Pulmonary artery endothelial cell (primary cell): ENCODE results near the gene CWC15. TPM values are rescaled to one million over a fixed set of nuclear protein-coding genes. Genes with fewer than 3 reads are reported as not detected.
"Not testable (repeated sequence)": the region's sequence is repeated elsewhere in the genome, so short reads cannot be mapped to it uniquely, and the experiment has no call there.

Source experiments
- DNase-seq: peaks from one replicate; pipeline ENCODE4 v3.0.0-alpha.2; 2011; ENCODE audit warnings: low read depth, low spot score
- total RNA-seq: library from RNA; depleted of rRNA; stranded (reverse); fragments of >200 nt; gene quantifications from 2 replicates; pipeline ENCODE4 v1.2.3, GENCODE V29; 2014

Gene CWC15
- total RNA-seq = 36.7 and 40.3 TPM in 2 replicates

DNA sequence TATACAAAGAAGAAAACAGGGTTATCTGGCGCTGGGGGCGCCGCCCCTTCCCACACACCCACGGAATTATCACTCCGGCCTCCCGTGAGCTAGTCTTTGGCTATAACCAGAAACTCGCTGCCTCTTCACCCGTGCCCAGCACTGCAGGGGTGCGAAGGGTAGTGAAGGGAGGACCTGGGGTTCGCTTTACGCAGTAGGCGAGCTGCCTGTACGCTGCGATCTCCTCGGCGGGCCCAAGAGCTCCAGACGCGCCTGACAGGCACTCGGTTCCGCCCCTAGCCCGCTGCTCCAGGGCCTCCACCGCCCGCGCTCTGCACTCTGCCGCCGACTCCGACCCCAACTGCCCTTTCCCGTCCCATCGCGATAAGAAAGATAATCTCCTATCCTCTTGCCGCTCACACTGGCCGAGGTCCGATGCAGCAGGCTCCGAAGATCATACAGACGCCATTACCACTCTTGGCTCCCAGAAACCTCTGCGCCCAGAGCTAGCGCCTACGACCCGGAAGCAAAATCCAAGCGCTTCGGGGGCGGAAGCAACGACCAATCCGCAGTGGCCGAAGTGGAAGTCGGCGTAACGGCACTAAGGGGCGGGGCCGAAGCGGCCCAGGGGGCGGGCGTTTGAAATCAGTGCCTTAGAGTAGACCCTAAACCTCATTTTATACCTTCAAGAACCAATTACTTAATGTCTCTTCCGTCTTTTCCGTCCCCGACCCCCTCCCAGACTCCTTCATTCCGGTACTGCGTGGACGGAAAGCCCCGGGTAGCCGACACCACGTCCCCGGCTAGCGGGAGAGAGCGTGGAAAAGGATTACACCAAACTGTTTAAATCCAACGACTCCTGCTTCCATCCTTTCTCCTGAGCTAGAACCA lies at the start of gene CWC15, which contains the start of gene KDM4D:
CWC15 (minus strand) TSS at position 458 of the 870 bp plus-strand sequence. CDS start 1,371 bp downstream, outside the sequence.
KDM4D (plus strand) TSS at position 611 of the 870 bp plus-strand sequence. CDS start 23,664 bp downstream, outside the sequence.
- peak; percentile 75 for DNase-seq

DNA sequence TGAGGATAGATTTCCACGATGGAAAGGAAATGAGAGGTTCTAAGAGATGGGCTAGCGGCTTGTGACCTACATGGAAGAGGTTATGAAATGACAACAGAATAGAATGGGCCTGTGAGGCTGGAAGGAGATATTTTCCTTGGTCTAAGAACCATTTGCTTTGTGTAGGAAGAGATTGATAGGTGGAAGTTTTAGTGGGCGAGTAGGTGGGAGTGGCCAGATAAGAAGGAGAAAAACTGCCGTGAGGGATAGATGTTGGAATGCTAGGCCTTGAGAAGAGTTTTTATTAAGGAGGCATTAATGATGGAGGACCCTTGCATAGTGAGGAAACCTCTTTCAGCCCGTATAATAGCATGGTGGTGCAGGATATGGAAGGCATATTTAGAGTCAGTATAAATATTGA lies 48.1 kb upstream of the CWC15 start:
- not testable (repeated sequence) for DNase-seq

DNA sequence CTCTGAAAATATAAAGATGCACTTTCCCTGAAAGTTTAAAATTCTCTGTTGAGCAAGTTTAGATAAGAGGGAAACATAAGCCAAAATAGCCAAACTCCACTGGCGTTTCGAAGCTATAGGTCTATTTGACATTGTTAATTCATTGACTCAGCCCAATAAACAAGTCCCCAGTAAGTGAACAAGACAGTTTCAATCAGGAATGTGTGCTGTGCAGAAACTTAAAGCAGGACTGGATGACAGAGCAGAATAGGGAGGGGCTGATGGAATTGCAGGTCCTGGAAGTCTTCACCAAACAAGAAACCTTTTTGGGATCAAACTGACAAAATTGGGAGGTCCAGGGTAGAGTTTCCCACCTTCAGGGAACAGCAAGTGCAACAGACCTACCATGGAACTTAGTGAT lies 42.8 kb upstream of the CWC15 start:
- no peak for DNase-seq

DNA sequence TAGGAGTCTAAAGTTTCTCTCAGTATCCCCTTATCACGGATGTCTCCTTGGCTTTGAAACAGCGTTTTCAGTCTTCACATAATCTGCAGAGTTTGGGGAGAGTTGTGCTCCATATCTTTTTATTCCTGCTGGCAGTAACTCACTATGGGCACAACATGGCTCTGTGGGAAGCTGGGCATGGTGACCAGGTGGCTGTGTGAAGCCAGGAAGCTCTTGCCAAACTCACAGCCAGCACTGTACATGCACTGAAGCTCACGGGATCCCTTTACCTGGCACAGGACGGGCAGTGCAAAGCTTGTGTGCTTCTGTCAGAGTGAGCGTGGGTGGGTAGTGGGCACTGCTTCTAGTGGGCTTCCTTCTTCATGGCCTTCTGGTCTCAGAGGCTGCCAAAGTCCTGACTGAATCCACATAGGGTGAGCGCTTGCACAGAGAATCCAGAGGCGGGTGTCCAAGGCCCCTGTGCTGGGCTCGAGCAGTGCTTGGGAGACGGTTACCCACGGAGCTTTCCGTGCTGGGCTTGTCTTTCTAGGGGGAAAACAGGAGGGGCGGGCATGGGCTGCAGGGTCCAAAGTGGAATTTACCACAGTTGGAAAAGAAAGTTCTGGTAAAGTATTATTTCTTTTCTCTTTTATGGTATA lies 40.9 kb upstream of the CWC15 start:
- DNase-seq = no peak

DNA sequence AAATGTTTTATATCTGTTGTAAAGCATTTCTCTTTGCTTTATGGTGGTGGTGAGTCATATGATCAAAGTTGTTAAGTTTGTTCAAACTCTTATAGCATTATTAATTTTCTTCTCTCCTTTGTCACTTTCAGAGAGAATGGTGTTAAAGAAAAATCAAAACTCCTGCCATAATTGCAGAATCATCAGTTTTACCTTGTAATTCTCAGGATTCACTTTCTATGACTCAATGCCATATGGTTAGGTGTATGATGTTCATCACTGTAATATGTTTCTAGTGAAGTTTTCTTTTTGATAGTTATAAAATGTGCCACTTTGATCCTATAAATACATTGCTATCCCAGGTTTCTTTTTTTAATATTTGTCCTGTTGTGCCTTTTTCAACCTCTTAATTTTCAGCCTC lies 38.0 kb upstream of the CWC15 start:
- no peak for DNase-seq

DNA sequence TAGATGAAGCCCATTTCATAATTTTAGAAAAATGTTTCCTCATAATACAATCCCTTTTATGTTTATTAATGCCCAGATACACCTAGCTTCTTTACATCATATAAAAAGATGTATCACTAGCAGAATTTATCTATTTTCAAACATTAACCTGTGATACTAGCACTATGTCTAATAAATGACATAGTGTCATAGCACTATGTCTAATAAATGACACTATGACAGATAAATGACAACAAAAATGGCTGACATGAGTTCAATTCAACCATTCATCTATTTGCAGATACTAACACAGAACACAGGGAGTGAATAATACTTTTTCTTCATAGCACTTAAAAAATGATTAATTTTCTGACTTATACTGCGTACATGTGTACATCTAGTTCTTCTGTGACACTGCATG lies 32.3 kb upstream of the CWC15 start:
- DNase-seq = no peak

DNA sequence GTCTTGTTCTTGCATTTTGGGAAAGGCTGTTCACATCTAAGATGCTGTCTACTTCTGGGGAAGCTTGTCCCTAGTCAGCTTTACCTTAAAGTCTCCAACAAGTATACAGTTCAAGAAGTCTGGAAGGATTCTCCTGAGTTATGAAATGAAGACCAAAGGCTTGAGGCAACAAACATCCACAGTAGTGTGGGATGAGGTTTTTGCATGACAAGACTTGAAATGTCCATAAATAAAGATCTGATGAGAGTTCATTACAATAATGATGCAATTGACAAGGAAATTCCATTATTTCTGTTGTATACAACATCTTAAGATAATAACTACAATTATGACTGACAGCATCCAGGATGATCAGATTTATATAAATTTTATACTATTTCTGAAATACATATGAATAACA lies 30.4 kb upstream of the CWC15 start:
- DNase-seq = no peak

DNA sequence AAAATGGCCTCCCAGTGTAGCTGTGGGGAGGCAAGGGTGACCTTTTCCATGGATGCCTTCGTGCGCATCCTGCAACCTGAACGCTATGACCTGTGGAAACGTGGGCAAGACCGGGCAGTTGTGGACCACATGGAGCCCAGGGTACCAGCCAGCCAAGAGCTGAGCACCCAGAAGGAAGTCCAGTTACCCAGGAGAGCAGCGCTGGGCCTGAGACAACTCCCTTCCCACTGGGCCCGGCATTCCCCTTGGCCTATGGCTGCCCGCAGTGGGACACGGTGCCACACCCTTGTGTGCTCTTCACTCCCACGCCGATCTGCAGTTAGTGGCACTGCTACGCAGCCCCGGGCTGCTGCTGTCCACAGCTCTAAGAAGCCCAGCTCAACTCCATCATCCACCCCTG lies 24.9 kb upstream of the CWC15 start:
- no peak for DNase-seq

DNA sequence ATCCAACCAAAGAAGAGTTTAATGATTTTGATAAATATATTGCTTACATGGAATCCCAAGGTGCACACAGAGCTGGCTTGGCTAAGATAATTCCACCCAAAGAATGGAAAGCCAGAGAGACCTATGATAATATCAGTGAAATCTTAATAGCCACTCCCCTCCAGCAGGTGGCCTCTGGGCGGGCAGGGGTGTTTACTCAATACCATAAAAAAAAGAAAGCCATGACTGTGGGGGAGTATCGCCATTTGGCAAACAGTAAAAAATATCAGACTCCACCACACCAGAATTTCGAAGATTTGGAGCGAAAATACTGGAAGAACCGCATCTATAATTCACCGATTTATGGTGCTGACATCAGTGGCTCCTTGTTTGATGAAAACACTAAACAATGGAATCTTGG lies 24.1 kb upstream of the CWC15 start:
- no peak for DNase-seq

DNA sequence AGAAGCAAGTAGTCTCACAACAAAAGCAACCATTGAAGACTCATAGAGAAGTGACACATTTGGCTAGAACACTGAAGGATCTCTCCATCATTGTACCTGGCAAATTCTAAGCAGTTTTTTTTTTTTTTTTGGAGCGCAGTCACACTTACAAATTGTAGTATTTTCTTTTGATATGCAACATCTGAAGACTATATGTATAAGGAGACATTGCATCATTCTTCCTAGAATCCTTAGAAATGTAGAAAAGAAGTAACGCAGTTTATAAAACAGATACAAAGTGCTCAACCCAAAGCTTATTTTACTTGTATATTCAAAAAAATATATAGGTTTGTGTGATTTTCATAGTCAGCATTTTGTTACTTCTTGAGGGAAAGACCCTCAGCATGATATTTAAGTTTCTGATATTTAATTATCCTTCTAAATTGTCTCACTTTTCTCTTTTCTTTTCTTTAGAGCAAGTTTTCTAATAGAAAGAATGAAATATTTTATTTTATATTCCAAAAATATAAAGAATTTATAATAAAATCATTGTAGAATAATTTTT lies 20.1 kb upstream of the CWC15 start:
- no peak for DNase-seq

DNA sequence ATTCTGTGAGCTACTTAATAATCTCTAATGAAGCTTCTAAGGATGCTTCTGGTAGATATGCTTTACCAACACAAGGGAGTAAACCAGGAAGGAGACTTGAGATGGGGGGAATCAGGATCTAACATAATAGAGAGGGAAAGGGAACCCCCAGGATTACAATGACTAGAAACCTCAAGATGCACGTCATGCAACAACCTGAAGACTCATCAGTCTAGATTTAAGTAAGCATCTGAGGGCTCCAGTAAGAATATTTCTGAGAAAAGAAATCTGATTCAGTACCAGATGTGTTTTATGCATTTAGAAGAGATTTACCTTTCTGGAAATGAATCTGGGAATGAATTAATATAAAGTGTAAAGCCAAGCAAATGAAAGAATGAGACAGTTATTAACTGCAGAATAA lies 15.4 kb upstream of the CWC15 start:
- DNase-seq = no peak

DNA sequence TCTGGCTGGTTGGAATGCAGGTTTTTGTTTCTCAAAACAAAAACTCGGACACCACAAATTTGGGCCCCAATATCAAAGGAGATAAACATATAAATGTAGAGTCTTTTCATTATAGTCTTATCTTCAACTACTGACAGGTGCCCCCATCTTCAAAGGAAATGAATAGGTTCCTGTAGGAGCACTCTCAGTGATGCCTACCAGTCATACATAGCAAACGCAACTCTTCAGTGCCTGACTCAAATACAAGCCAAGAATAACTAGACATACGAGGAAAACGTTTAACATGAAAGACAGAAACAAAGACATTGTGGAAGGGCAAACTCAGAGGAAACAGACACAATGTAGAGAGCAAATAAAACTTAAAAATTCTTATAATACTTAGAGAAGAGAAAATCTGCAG lies 14.0 kb upstream of the CWC15 start:
- no peak for DNase-seq

DNA sequence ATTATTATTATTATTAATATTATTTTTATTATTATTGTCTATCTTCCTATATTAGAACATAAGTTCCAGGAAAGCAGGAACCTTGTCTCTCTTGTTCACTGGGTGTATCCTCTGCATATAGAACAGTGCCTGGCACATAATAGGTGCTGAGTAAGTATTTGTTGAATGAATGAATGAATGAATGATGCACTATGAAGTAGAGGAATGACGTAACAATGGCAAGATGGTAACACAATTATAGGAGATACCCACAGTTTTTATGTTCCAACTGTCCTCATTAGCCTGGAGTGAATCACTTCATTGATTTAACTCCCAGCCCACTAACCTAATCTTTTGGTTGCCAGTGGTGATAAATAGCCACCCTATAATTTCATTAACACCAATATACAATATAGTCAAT lies 2.2 kb upstream of the CWC15 start:
- no peak for DNase-seq

DNA sequence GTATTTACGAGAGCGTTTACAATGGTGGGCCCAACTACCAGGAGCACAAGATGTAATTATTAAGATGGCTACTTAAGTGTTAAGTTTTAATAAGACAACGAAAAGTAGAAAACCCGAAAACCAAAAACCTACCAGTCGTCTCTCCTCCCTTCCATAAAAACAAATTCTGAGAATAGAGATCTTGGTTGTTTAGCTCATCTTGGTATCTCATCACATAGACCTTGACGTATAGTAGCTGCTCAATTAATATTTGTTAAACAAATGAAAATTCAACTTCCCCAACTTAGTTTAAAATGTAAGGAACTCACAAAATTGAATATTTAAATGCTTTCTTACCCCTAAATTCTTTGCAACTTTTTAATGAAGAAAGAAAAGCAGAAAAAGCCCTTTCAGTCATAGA lies 822 bp upstream of the CWC15 start:
- no peak for DNase-seq

DNA sequence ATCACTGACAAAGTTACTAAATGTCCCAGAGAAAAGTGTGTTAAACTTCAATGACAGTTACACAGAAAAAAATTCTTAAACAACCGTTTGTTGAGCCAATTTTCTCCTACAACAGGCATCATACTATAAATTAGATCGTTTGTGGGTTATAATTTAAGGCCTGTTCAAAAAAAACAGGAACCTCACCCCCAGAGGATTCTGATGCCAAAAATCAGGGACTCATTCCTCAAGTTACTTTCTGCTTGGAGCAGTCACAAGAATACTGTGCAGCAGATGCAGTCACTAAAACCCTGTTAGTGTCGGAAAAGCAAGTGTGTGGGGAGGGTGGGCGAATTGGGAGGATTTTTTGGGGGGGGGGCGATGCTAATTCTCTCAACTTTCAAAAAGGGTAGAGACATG lies 657 bp downstream of the CWC15 start:
- DNase-seq = no peak

DNA sequence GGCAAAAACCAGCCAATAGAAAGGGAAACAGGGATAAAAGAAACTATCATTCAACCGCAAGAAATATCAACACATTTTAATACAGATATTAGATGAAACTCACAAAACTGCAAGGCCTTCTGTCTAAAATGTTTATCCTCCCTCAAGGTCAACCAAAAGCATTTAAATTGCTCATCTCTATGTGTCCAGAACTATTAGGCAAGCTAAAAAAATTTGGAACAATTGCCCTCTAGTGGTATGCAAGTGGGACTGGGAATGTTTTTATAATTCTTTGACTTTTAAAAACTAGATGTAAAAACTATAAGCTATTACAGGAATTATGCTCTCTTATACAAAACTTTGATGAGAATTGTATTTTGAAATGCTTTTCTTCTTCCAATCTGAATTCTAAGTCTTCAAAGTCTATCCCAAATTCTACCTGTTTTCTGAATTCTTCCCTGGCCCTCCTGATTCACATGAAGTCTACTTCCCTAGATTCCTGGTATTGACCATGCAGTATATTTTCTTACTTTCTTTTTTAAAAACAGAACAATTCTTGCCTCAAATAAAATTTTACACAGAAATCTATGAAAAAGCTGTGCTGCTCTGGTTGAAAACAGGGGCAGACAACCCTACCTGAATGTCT lies 4.9 kb downstream of the CWC15 start:
- no peak for DNase-seq

DNA sequence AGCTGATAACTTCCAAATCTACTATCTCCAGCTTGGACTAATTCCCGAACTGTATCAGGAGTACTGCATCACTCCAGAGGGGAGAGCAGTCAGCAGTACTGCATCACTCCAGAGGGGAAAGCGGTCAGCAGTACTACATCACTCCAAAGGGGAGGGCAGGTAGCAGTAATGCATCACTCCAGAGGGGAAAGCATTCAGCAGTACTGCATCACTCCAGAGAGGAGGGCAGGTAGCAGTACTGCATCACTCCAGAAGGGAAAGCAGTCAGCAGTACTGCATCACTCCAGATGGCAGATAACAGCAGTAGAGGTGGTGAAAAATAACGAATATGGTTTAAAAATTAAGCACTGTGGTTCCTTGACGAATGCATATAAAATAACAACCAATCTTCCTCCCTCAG lies 8.4 kb downstream of the CWC15 start:
- no peak for DNase-seq

DNA sequence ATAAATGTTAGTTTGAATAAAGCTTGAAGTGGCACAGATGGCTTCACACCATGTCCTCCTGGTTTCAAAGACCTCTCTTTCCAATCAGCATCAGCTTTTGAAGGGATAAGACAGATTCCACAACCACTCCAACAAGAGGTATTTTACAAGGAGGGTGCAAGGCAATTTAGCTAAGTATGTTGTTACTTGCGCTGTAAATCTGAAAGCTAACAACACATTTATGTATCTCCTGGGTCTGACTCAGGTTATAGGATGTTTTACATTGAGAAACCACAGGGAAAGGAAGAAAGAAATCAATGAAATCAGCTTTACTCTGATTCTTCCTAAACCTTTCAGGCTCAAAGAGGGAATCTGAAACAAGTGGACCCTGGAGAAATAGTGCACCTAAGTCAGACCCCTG lies 12.1 kb downstream of the CWC15 start:
- DNase-seq = no peak

DNA sequence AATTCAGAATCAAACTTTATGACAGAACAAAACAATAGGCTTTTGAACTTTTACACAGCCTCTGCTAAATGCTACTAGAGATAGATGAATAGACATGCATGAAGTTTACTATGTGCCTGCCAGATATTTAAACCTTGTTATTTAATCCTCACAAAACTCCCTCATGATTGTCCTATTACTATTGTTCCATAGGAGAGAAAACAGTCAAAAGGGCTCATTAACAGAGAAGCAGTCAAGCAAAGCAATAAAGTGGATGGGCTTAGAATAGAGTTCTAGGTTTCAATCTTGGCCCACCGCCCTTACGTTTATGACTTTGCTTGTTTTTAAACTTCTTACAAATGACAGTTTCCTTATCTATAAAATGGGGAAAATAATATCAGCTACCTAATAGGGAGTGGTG lies 12.9 kb downstream of the CWC15 start:
- DNase-seq = no peak

DNA sequence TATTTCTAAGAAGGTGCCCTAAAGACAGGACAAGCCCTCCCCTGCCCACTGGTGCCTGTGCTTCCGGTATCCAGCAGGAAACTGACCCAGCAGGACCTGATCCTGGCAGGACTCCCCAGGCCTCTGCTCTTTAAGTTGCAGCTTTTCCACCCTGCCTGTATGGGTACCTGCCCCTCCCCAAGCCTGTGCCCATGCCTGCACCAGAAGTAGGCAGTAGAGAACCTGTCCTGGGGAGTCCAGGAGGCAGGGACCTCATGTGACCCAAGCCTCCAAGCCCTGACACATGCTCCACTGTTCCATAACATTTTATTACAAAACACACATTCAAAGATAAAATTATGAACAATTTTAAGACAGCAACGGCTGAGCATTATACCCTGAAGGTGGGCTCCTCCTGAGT lies 14.2 kb downstream of the CWC15 start:
- DNase-seq = no peak

DNA sequence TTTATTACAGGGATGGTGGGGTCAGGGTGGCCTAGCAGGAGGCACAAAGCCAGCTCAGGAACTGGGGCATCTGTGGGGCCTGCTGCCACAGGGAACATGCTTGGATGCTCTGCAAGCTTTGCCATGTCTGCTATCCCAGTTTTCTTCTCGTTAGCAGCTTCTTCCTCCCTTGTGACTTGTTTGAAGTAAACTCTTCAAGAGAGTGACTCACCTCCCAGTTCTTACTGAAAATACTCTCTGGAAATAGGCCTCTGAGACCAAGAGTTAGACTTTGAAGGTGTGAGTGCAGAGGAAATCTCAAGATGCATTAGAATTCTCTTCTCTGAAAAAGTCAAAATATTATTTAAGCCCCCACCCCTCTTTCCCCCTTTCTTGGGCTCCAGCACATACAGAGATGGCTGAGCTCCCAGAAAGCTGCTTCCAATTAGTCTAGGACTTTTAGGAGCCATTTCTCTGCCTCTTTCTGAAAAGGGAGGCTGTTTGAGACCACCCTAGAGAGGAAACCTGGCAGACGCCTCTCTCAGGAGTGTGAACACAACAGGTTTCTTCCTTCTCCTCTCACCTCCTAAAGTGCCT lies 15.1 kb downstream of the CWC15 start:
- no peak for DNase-seq

DNA sequence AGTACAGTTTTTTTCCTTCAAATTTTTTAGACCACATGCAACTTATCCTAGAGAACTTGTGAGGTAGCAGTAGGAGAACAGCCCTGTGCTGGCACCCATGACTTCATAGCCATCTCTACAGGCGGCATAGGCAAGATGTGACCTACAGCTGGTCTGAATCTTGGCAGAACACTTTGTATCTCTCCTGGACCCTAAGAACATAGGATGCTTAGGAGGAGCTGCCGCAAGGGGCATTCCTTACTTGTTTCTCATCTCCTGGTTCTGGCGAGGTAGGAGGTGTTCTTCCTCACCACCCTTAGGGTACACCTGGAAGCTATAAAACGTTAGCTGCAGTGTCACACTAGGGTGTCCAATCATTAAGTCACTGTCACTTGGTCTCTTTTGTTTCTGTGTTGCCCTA lies 16.4 kb downstream of the CWC15 start:
- no peak for DNase-seq
